GM23248 (cell line): ENCODE measurements around the gene USP46. TPM values are rescaled to one million over a fixed set of nuclear protein-coding genes. Genes with fewer than 3 reads are reported as not detected.
A peak's percentile ranks its signal among the peaks of the same experiment; 100 is the strongest.

Experiments used
- DNase-seq: peaks from one replicate; pipeline ENCODE4 v3.0.0-alpha.2; 2015
- H2AFZ ChIP-seq: fragments of 200-600 bp; sonication (generic); 2 replicates; pipeline ENCODE4 v1.6.1; 2016; ENCODE audit warnings: antibody characterized with exemption
- H3F3A ChIP-seq: fragments of 200-600 bp; sonication (generic); 2 replicates; pipeline ENCODE4 v1.6.1; 2016; ENCODE audit warnings: mild to moderate bottlenecking, antibody characterized with exemption, mixed run types; ENCODE audit not compliant: insufficient read depth
- H3K27ac ChIP-seq: fragments of 200-600 bp; sonication (generic); 2 replicates; pipeline ENCODE4 v1.5.1; 2016; ENCODE audit warnings: mild to moderate bottlenecking
- H3K27me3 ChIP-seq: fragments of 200-600 bp; sonication (generic); replicated peaks from 2 replicates; pipeline ENCODE4 v1.6.1; 2016; ENCODE audit warnings: mild to moderate bottlenecking; ENCODE audit not compliant: insufficient read depth
- H3K36me3 ChIP-seq: fragments of 200-600 bp; sonication (generic); 2 replicates; pipeline ENCODE4 v1.6.1; 2016; ENCODE audit warnings: low read depth, mild to moderate bottlenecking
- H3K4me1 ChIP-seq: fragments of 200-600 bp; sonication (generic); 2 replicates; pipeline ENCODE4 v1.6.1; 2016; ENCODE audit warnings: mild to moderate bottlenecking; ENCODE audit not compliant: insufficient read depth
- H3K4me2 ChIP-seq: fragments of 200-600 bp; sonication (generic); one replicate; pipeline ENCODE4 v1.6.1; 2016; ENCODE audit warnings: mild to moderate bottlenecking; ENCODE audit not compliant: unreplicated experiment
- H3K4me3 ChIP-seq: fragments of 200-600 bp; sonication (generic); 2 replicates; pipeline ENCODE4 v1.5.1; 2016; ENCODE audit warnings: mild to moderate bottlenecking
- H3K79me2 ChIP-seq: fragments of 200-600 bp; sonication (generic); 2 replicates; pipeline ENCODE4 v1.6.1; 2016; ENCODE audit warnings: mild to moderate bottlenecking; ENCODE audit not compliant: insufficient read depth
- H3K9ac ChIP-seq: fragments of 200-600 bp; sonication (generic); 2 replicates; pipeline ENCODE4 v1.6.1; 2016; ENCODE audit warnings: mild to moderate bottlenecking
- H3K9me2 ChIP-seq: fragments of 200-600 bp; sonication (generic); 2 replicates; pipeline ENCODE4 v1.6.1; 2016; ENCODE audit warnings: mixed run types, mild to moderate bottlenecking, moderate library complexity; ENCODE audit not compliant: insufficient read depth
- H3K9me3 ChIP-seq: fragments of 200-600 bp; sonication (generic); one replicate; pipeline ENCODE4 v1.6.1; 2017; ENCODE audit warnings: low read depth
- H4K20me1 ChIP-seq: fragments of 200-600 bp; sonication (generic); 2 replicates; pipeline ENCODE4 v1.6.0; 2016; ENCODE audit not compliant: insufficient read depth
- EZH2 ChIP-seq: fragments of 200-600 bp; sonication (generic); IDR thresholded peaks from 2 replicates; pipeline ENCODE4 v1.6.1; 2018; ENCODE audit warnings: antibody characterized with exemption, mild to moderate bottlenecking; ENCODE audit not compliant: insufficient read depth, poor library complexity, severe bottlenecking
- EZH2phosphoT487 ChIP-seq: fragments of 200-600 bp; sonication (generic); IDR thresholded peaks from 2 replicates; pipeline ENCODE4 v1.6.1; 2018; ENCODE audit warnings: antibody characterized with exemption, moderate library complexity, mild to moderate bottlenecking, low read depth; ENCODE audit not compliant: insufficient read depth
- WGBS, 2 experiments: methylation state at CpG; one replicate each; pipeline ENCODE4 v1.1.6; 2015 to 2017; ENCODE audit warnings: low lambda C conversion rate in 2 of 2, low coverage in 1 of 2; ENCODE audit errors: missing lambda C conversion rate in 2 of 2; 5-methylcytosine and 5-hydroxymethylcytosine counted together
- in situ Hi-C: fragments of 300-500 bp; cut with MboI; formaldehyde crosslinking; loops from 2 replicates; pipeline ENCODE4 v1.15.0; 2020
- polyA plus RNA-seq: library from polyadenylated mRNA; unstranded; fragments of >200 nt; fragmentation: Nextera tagmentation; extraction: Ambion mirVana; gene quantifications from 2 replicates; pipeline ENCODE4 v1.2.1, GENCODE V29; 2016
- total RNA-seq: library from RNA; depleted of rRNA; stranded (reverse); fragments of >200 nt; shearing (Covaris generic); gene quantifications from 2 replicates; pipeline ENCODE4 v1.2.3, GENCODE V29; 2014

Gene USP46
- total and polyA plus RNA-seq, 2 experiments from 2014 or later: 9.4 to 11.3 TPM

DNA sequence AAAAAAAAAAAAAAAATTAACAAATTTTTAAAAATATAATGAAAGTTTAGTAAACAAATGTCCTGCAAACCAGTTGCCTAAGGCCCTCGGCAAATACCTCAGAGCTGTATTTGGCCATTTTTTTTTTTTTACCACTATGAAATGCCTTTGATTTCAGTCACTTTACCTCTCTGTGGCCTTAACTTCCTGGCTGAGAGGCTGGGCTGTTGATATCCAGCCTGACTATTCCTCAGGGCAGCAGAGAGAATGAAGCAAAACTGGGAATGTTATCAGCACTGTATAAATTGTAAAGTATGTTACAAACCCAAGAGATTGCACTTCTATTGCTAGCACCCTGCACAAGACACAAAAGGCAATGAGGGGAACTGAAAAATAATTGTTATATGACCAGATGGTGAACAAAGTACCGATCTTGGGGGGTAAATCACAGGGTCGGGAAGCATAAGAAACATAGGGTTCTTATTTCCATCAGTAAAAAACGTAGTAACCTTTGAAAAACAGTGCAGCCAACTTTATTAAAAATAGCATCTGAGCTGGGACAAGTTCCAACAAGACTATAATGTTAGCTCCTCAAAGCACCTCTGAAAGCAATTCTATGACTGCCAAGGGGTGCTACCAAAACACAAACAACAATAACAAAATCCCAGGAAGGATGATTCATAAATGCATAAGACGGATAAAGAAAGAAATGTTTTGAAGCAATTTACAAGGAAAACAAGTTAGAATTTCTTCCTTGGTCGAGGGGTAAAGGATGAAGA lies 18.1 kb downstream of the USP46 start:
- TF ChIP-seq EZH2: no peak
- no peak for TF ChIP-seq EZH2phosphoT487
- WGBS, 2 experiments: 63 to 73% methylated on average over 6 of the region's 6 CpGs
- Histone ChIP-seq H4K20me1 (peaks cover 8% of the 10 kb centered on the region; the same call in 1 of the 2 replicates), H3K79me2 (peaks cover 49% of the 10 kb centered on the region), H3K9me2 (no peaks in the 10 kb centered on the region), H3K36me3 (no peaks in the 10 kb centered on the region), H3K4me3 (no peak overlapping the region), H3K27me3 (no peaks in the 10 kb centered on the region), H3F3A (0 out of 2 replicates have a peak, but pooled peaks cover 3% of the 10 kb centered on the region), H3K9ac (no peak overlapping the region), H3K4me2 (no peak overlapping the region), H3K9me3 (no peaks in the 10 kb centered on the region), H2AFZ (no peak overlapping the region), H3K4me1 (peaks cover 25% of the 10 kb centered on the region; the same call in 1 of the 2 replicates), H3K27ac (no peak overlapping the region)
- DNase-seq: peak; percentile 15
- in situ Hi-C loops: no loop called here

DNA sequence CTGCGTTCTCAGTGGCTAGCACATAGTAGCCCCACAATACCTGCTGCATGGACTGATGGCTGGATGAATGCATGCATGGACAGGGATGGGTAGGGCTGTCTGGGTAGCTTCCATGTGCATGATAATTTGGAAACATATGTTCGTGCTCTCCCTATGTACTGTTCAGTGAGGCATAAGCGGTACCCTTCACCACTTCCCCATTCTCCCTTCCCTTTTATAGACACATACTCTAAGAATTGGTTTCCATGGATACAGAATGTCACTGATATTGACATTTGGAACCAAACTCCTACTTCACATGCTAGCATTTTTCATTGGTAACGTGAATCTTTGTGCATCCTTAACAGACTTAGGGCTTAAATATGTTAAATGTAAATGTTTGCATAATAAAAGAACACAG lies 20.4 kb downstream of the USP46 start:
- no peak for DNase-seq
- peaks cover 8% of the 10 kb centered on the region; the same call in 1 of the 2 replicates for H4K20me1 ChIP-seq
- no peak overlapping the region for H3K9ac ChIP-seq
- no peak for TF ChIP-seq EZH2
- TF ChIP-seq EZH2phosphoT487: no peak
- H3K79me2 ChIP-seq: peaks cover 59% of the 10 kb centered on the region
- 0 out of 2 replicates have a peak, but pooled peaks cover 3% of the 10 kb centered on the region for H3F3A ChIP-seq
- no peak overlapping the region for H3K27ac ChIP-seq
- WGBS, 2 experiments: 92 to 96% methylated on average over 4 of the region's 4 CpGs
- H3K27me3 ChIP-seq: no peaks in the 10 kb centered on the region
- H3K9me2 ChIP-seq: no peaks in the 10 kb centered on the region
- no peaks in the 10 kb centered on the region for H3K9me3 ChIP-seq
- H3K36me3 ChIP-seq: no peaks in the 10 kb centered on the region
- H3K4me3 ChIP-seq: no peak overlapping the region
- H3K4me1 ChIP-seq: peaks cover 25% of the 10 kb centered on the region; the same call in 1 of the 2 replicates
- H3K4me2 ChIP-seq: no peak overlapping the region
- in situ Hi-C loops: no loop called here
- H2AFZ ChIP-seq: no peak overlapping the region

DNA sequence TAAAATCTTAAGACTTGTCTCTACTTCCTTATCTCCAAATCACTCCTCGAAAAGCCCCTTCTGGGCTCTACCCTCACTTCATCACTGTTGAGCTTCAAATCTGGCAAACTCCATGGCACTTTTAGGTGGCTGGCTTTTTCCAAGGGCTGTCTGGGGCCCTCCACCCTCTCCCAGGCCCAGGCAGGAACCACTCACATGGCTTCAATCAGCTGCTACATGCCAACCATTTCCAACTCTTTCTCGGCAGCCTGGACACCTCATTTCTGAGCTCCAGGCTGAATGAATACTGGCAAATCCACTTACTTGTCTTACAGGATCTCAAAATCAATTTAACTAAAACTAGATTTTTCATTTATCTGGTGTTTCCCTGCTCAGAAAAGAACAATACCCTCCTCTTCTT lies 22.0 kb downstream of the USP46 start:
- no peak for TF ChIP-seq EZH2
- peaks cover 14% of the 10 kb centered on the region; the same call in 1 of the 2 replicates for H3K4me1 ChIP-seq
- no peaks in the 10 kb centered on the region for H3K9me3 ChIP-seq
- H3K27ac ChIP-seq: no peak overlapping the region
- H3K4me3 ChIP-seq: no peak overlapping the region
- no peaks in the 10 kb centered on the region for H3K9me2 ChIP-seq
- H3K79me2 ChIP-seq: peaks cover 53% of the 10 kb centered on the region
- H2AFZ ChIP-seq: no peak overlapping the region
- H3K4me2 ChIP-seq: no peak overlapping the region
- H3K9ac ChIP-seq: no peak overlapping the region
- H4K20me1 ChIP-seq: no peaks in the 10 kb centered on the region
- no peaks in the 10 kb centered on the region for H3K27me3 ChIP-seq
- no peaks in the 10 kb centered on the region for H3F3A ChIP-seq
- in situ Hi-C loops: no loop called here
- DNase-seq: no peak
- H3K36me3 ChIP-seq: no peaks in the 10 kb centered on the region
- WGBS, 2 experiments: 30 to 37% methylated on average over 2 of the region's 2 CpGs

DNA sequence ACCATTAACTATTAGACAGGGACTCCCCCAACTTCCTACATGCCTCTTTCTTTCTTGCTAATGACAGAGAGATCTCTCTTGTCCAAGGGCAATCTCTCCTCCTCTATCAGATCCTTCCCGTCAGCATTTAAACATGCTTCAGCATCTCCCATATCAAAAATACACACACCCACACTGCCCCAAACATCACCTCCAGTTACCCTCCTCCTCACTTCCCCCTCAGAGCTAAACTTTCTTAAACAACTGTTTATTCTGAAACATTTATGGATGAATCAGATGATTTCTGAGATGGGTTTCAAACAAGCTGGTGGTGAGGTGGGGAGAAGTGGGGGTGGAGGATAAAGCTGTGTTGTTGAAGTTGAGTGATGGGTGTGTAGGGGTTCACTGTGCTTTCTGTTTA lies 23.5 kb downstream of the USP46 start:
- in situ Hi-C loops: no loop called here
- Histone ChIP-seq H3K4me2 (no peak overlapping the region), H3K4me1 (no peaks in the 10 kb centered on the region), H3K9me3 (no peaks in the 10 kb centered on the region), H4K20me1 (no peaks in the 10 kb centered on the region), H3K27me3 (no peaks in the 10 kb centered on the region), H3K79me2 (peaks cover 54% of the 10 kb centered on the region), H3K9ac (no peak overlapping the region), H3K9me2 (no peaks in the 10 kb centered on the region), H3K4me3 (no peak overlapping the region), H3F3A (no peaks in the 10 kb centered on the region), H2AFZ (no peak overlapping the region), H3K27ac (no peak overlapping the region), H3K36me3 (no peaks in the 10 kb centered on the region)
- no peak for DNase-seq
- no peak for TF ChIP-seq EZH2phosphoT487
- TF ChIP-seq EZH2: no peak
- 94 to 100% methylated on average over 1 of the region's 1 CpG for WGBS, 2 experiments

DNA sequence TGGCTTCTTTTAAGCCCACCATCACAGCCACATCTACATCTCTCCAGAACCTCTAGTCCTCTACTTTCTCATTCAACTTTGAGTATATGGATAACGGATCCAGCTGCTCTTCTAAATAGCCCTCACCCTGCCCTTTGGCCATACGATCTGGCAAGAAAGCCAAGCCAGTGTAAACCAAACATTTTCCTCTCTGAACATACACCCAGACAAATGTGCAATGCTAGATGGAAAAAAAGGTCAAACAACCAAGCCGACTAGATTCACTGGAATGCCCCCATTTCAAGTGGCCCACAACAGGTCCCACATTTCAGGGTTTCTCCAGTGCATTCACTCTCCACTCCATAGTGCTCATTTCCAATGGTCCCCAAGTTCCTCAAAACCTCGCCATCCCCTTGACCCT lies 24.0 kb downstream of the USP46 start:
- TF ChIP-seq EZH2phosphoT487 (no peak), EZH2 (no peak)
- Histone ChIP-seq H3K9ac (no peak overlapping the region), H3K4me1 (no peaks in the 10 kb centered on the region), H3K27me3 (no peaks in the 10 kb centered on the region), H3K4me2 (no peak overlapping the region), H3K27ac (no peak overlapping the region), H3K36me3 (no peaks in the 10 kb centered on the region), H3F3A (no peaks in the 10 kb centered on the region), H4K20me1 (no peaks in the 10 kb centered on the region), H3K9me2 (no peaks in the 10 kb centered on the region), H3K9me3 (no peaks in the 10 kb centered on the region), H2AFZ (no peak overlapping the region), H3K79me2 (peaks cover 53% of the 10 kb centered on the region), H3K4me3 (no peak overlapping the region)
- no peak for DNase-seq
- 95 to 98% methylated on average over 4 of the region's 4 CpGs for WGBS, 2 experiments
- in situ Hi-C loops: no loop called here
